HG03045 (cell line): ENCODE measurements around the gene P2RX6.
A peak's percentile ranks its signal among the peaks of the same experiment; 100 is the strongest.

Source experiments
- ATAC-seq: cut with Tn5 transposase; IDR thresholded peaks from one replicate; pipeline ENCODE4 v1.9.1; 2021; ENCODE audit warnings: mild to moderate bottlenecking, moderate library complexity; ENCODE audit not compliant: unreplicated experiment

P2RX6 gene

DNA sequence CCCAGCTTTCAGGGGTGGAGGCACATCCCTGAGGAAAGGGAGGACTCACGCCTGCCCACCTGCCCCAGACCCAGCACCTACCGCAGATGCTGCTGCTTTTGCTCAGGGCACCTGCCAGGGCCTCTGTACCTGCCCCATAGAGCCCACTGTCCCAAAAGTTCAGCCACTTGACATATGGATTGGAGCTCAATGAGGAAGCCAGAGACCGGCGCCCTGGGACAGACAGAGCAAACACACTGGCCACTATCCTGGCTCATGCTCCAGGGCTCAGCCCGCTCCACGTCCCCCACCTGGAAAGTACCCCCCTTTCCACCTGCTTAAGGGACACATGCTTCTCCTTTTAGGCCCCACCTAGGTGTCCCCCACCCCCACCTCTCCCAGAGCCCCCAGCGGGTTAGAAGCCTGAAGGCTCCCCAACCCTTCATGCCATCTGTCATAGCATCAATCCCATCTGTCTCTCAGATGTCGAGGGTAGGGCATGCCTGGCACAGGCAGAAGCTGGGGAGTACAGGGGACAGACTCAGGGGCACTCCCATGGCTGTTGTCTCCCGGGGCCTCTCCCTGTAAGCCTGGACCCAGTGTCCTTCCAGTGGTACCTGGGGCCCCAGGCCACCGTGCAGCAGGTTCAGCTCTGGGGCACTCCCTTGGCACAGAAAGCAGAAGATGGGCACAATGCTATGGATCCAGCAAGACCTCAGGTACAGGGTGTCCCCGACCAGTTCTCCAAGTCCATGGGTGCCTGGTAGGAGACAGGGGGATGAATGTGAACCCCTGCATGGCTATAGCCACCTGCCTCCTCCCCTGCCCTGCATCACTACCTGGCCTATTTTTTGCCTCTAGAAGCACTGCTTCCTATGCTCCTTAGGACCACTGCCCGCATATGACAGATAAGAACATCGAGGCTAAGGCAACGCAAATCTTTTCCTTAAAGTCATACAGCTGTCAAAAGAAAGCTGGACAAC lies 2.2 kb upstream of the P2RX6 start:
- ATAC-seq = no peak

DNA sequence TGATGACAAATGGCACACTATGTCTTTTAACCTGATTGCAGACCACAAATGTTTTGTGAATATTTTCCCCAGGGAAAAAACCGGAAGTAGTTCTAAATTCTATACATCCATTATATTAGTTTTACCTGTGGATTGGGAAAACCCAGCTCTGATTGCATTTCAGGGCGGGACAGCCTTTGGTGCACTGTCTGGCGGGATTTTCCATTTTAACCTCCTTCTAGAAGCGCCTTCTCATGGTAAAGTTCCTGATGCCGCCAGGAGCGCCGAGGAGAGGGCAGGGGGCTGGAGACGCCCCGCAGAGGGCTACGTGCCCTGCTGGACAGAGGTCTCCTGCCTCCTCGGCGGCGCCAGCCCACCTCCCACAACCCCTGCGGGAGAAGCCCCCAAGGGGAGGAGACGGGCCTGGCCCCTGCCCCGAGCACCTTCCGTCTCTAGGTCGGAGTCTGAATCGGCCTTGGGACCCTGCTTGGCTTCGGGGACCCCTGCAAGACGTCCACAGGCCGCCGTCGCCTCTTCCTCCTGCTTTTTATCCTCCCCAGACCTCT lies 1.2 kb upstream of the P2RX6 start:
- no peak for ATAC-seq

DNA sequence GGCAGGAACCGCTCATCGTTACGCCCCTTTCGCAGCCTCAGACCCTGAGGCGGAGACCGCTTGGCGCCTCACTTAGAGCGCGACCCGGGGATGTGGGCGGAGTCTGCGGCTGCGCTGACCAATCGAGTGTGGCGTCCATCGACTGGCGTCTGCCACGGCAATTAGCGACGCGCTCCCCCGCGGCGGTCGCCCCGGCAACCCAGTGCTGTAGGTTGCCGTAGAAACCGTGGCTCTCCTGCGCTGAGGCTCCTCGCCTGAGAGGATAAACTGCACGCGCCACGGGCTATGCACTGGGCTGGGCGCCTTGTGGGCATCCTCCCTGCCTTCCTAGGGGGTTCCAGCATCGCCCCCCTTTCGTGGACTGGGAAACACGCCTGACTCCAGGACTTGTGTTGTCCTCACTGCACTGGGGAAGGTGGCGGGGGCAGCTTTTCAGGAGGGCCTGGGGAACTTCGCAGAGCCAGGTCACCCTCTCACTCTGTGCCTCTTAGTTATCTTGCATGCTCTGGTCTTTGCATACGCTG lies 701 bp upstream of the P2RX6 start:
- ATAC-seq = peak; percentile 73

DNA sequence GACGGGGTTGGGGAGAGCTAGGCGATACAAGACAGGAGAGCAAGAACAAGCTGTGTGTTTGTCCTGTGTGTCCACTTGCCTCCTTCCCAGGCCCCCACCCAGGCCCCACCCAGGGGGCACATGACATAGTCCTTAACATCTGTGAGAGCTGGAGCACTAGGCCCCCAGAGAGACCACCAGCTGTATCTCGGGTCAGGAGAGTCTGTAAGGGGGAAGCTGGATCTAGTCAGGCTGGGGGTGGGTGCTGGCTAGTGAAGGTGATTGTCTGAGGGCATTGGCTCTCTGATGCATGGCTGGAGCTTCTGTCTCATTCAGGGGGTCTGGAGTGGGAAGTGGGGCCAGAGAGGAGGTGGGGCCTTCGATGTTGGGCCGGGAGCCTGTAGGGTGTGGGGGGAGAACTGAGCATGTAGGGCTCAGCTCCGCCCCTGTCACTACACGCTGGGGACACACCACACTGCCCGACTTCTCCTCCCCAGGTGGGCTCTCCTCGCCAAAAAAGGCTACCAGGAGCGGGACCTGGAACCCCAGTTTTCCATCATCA lies 571 bp downstream of the P2RX6 start:
- ATAC-seq = no peak

DNA sequence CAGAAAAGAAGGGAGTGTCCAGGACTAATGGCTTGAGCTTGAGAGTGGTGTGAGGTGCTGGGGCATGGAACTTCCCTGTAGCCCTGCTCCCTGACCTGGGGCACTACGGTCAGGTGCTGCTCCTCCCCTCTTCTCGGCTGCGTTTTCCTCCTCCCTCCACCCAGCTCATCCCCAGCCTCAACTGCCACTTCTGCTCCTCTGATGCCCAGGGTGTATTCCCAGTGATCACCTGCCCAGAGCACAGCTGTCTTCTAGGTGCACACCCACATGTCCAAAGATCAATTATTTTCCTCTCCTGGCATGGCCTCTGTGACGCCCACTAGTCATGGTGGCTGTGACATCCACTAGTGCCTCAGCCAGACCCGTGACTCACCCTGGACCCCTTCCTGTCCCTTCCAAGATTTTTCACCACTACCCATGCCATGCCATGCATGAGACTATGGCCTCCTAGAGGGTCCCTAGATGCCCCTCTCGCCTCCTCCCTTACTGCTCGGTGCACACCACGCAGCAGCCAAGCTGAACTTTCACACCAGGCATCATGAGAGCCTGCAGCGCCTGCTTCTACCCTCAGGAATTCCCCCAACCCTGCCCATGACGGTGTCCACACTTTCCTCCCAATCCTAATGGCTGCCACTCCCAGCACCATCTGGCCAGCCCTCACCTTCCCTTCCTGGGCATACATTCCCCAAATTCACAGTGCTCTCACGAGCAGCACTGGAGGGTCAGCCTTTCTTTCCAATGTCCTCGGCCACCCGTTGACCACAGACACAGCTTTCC lies 1.9 kb downstream of the P2RX6 start:
- ATAC-seq = no peak

DNA sequence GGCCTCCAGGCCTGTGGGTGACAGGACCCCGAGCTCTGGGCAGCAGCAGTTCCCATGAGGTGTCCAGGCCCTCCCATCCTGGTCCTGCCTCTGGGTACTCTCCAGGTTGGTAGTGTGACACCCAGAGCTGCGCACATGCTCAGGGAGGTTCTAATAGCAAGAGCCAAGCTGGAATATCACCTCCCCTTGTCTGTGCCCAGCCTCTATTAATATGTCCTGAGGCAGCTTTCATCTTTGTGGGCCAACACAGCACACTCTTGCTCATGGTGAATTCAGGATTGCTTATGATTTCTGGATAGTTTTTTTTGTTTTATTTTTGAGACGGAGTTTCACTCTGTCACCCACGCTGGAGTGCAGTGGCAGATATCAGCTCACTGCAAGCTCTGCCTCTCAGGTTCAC lies 3.3 kb downstream of the P2RX6 start:
- ATAC-seq = no peak

DNA sequence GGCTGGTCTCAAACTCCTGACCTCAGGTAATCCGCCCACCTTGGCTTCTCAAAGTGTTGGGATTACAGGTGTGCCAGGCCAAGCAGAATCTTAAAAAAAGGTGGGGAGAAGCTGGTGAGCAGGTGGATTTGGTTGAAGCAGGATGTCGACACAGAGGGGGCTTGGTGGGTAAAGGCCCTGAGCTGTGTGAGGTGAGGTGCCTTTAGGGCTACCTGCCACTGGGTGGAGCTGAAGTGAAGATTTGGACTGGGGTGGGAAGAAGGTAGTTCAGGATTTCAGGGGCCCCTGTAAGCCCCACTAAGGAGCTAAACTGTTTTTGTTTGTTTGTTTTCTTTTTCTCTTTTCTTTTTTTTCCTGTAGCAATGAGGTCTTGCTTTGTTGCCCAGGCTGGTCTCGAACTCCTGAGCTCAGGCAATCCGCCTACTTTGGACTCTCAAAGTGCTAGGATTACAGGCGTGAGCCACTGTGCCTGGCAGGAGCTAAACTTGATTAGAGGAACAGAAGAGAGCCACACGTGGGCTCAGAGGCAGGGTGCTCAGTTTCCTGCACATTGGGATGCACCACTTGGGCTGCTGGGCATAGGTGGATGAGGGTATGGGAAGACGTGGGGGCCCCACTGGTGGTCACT lies 6.0 kb downstream of the P2RX6 start:
- ATAC-seq = no peak

DNA sequence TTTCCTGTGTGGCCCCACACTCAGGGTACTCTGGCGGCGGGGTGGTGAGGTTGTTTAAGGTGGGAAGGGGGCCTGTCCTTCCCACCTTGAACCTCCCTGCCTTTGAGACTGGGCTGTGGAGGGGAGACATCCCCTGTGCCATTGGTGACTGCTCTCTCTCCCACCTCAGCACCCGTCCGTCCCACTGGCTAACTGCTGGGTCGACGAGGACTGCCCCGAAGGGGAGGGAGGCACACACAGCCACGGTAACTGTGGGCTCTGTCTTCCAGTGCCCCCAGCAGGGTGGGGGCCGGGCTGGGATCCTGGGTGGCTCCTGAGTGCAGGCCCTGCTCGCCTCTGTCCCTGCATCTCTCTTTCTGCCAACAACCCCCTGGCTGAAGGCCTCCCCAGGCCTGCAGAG lies 7.5 kb downstream of the P2RX6 start:
- no peak for ATAC-seq

DNA sequence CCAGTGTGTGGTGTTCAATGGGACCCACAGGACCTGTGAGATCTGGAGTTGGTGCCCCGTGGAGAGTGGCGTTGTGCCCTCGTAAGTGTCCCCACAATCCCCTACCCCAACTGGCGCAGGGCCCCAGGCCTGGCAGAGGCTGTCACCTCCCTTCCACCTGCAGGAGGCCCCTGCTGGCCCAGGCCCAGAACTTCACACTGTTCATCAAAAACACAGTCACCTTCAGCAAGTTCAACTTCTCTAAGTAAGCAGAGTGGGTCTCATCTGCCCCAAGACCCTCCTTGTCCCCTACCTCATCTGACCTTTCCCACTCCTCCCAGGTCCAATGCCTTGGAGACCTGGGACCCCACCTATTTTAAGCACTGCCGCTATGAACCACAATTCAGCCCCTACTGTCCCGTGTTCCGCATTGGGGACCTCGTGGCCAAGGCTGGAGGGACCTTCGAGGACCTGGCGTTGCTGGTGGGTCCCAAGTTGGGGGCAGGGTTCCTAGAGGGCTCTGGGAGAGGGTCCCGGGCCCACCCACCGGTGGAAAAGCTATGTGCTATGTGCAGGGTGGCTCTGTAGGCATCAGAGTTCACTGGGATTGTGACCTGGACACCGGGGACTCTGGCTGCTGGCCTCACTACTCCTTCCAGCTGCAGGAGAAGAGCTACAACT lies 8.1 kb downstream of the P2RX6 start:
- ATAC-seq = no peak

DNA sequence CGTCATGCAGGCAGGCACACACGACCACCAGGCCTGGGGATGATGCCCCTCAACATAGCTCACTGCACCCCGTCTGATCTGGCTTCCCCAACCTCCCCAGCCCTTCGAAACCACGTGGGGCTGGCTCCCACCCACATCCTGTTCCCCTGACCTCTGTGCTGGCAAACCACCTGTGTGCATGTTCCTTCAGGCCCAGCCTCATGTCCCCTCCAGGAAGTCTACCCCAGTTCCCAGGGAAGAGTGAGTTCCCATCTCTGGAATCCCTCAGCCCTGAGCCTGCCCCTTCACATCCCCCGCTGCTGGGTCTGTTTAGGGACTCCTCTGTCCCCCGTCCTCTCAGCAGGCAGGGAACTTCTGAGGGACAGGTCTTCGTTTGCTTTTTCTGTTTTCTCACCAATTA lies 10.3 kb downstream of the P2RX6 start:
- ATAC-seq = no peak

DNA sequence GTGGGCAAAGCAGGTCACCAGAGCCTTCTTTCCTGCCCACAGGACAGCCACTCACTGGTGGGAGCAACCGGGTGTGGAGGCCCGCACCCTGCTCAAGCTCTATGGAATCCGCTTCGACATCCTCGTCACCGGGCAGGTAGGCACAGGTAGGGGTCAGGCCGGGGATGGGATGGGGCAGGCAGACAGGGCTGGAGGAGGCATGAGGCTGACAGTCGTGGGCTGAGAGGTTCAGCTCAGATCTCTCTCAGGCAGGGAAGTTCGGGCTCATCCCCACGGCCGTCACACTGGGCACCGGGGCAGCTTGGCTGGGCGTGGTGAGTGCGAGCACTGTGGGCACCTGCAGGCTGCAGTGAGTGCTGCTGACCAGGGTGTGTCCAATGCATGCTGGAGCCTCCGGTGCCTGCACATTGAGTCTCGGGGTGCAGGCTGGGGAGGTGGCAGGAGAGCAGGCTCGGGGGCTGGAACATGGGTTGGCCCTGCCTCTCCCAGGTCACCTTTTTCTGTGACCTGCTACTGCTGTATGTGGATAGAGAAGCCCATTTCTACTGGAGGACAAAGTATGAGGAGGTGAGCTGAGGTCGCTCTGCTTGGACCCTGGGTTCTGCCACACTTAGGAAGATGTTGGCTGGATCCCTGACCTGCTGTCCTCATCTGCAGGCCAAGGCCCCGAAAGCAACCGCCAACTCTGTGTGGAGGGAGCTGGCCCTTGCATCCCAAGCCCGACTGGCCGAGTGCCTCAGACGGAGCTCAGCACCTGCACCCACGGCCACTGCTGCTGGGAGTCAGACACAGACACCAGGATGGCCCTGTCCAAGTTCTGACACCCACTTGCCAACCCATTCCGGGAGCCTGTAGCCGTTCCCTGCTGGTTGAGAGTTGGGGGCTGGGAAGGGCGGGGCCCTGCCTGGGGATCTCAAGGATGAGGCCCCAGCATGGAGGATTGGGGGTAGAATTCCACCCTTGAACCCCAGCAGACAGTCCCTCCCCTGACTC lies 11.1 kb downstream of the P2RX6 start:
- no peak for ATAC-seq

DNA sequence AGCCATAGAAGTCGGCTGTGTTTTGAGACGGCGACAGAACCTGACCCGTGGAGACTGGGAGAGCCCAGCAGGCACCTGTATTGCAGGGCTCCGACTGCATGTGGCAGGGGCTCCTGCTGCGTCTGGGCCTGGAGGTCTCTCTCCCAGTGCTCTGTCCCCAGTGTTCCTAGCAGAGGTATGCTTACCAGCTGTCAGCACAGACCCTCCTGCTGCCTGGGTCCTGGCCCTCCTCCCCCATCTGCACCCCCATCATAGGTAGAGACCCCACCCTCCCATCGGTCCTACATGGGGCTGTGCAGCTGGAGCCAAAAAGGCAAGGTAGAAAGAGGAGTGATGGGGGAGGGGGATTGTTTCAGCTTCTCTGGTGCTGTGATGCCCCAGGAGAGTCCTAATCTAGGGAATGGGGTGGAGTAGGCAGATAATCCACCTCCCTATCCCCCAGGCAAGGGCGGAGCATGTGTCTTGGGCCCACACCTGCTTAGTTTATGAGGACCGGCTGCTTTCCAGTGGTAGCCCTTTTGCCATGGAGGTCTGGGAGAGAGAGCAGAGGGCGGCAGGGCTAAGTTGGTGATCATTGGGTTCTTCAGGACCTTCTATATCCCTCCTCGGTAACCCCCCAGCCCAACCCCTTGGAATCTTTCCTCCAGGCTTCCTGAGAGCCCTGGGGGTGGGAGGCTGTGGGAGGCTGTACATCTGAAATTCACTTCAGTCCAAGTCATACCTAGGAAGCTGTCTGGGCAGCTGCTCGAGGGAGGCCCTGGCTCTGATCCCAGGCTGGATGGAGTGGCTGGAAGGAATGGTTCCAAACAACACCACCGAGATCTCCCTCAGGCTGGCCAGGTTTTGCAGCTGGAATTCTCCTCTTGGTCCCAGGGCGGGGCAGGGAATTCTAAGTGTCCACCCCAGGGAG lies 12.1 kb downstream of the P2RX6 start:
- ATAC-seq = no peak

DNA sequence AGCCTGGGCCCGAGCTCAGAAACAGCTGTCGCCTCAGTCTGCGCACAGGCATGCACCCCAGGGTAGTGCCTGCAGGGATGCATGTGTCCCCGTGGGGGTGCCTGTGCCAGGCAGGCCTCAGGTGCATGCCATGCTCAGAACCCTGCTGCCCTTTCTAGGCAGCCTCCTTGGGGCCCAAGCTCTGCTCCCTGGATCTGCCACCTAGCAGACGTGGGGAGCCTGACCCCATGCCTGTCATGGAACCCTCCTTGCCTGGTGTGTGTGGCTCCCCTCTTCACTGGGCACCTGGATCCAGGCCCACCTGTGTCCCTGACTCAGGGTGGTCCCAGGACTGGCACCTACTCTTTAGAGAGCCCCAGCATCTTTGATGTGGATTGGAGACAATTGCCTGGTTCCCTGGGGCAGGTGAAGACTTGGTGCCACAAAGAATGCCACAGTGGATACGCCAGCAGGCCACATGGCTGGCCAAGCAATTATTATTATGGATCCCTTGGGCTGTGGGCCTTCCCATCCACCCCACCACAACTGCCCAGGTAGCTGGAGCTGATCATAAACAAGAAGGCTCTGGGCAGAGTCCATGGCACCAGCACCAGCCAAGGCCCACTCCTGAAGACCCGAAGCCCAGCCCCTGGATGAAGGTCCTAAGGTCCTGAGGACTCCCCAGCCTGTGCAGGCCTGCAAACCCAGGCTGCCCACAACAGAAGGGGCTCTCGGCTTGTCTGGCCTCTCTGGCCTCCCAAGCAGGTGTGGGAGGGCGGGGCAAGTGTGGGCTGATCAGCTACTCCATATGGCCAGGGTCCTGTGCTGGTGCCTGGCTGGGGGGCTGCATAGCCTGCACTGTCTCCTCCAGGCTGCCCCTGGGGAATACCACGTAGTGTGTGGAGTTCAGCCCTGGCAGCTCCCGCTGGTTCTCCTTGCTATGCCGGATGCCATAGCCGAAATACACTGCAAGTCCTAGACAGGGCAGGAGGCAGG lies 13.6 kb downstream of the P2RX6 start:
- ATAC-seq = no peak

DNA sequence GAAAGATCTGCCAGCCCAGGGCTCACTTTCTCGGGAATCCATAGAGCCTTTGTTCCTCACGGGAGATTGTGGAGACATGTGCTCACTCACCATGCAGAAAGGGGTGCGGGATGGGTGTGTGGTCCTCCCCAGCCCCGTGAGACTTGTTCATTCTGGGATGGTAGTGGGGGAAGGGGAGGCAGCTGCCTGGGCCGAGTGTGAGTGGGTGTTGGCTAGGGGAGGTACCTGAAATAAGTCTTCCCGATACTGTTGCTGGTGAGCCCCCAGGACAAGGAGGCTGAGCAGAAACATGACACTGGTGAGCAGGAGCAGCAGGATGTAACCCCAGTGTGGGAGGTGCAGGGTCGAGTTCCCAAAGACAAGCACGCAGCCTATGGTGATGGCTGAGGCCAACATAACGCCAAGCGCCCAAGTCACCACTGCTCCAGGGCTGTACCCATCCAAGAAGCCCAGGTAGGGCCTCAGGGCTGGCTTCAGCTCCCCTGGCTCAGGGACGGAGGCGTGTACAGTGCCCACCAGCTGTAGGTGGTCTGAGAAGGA lies 14.6 kb downstream of the P2RX6 start:
- no peak for ATAC-seq

DNA sequence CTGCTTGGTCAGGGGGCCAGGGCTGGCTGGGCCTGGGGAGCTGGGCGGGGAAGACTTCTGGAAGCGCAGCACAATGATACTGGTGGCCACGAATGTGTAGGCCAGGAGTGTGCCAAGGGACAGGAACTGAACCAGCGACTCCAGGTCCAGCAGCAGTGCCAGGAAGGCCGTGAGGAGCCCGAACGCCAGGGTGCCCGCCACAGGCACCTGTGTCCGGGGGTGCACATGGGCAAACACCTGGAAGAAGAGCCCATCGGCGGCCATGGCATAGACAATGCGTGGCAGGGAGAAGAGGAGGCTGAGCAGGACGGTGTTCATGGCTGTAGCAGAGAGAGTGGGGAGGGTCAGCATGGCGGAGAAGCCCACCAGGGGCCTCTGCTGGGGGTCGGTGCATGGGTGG lies 15.1 kb downstream of the P2RX6 start:
- ATAC-seq = no peak
